HCT116 (cell line): ENCODE measurements around the gene MAPRE3. TPM values are rescaled to one million over a fixed set of nuclear protein-coding genes. Genes with fewer than 3 reads are reported as not detected.
A peak's percentile ranks its signal among the peaks of the same experiment; 100 is the strongest.

Experiments
- ATAC-seq: fragments of 200-7000 bp; cut with Tn5 transposase; 2 replicates; pipeline ENCODE4 v1.9.1; 2020; ENCODE audit warnings: mild to moderate bottlenecking, moderate library complexity
- BruUV-seq: library from RNA; stranded (reverse); fragments of 400-500 nt; replicated peaks from 2 replicates; lab custom pipeline; 2021; lab: Mats Ljungman, UMichigan
- CTCF ChIA-PET: fragments of 300-600 bp; sonication (Branson Sonifier 250); formaldehyde crosslinking; loops from one replicate; lab custom pipeline; 2021; ENCODE audit warnings: antibody characterized with exemption; lab: Charles Lee
- POLR2A ChIA-PET: fragments of 300-600, 350-600 bp; sonication (Branson Sonifier 250); formaldehyde crosslinking; loops from one replicate; lab custom pipeline; 2021; ENCODE audit warnings: antibody characterized with exemption; lab: Charles Lee
- RAD21 ChIA-PET, 2 experiments: fragments of 300-600 bp; sonication (Branson Sonifier 250); formaldehyde crosslinking; loops; one replicate each; lab custom pipeline; 2023; ENCODE audit warnings: low total read pairs in 2 of 2; ENCODE audit not compliant: uncharacterized antibody in 2 of 2, unreplicated experiment in 2 of 2, low non-redundant PET in 1 of 2; lab: Charles Lee
- DNase-seq: peaks from one replicate; pipeline ENCODE4 v3.0.0-alpha.2; 2010; ENCODE audit warnings: low read depth, low spot score
- H2AFZ ChIP-seq: fragments of 200-600 bp; shearing (Covaris generic), sonication (generic); 2 replicates; pipeline ENCODE4 v1.6.1; 2017; ENCODE audit warnings: low read depth, mixed run types, mixed read lengths, antibody characterized with exemption, low read length; ENCODE audit not compliant: poor library complexity, severe bottlenecking
- H3K27ac ChIP-seq: 2 replicates; pipeline ENCODE4 v1.5.1; 2012; ENCODE audit warnings: low read depth, low read length
- H3K27me3 ChIP-seq: fragments of 200-600 bp; sonication (generic); 2 replicates; pipeline ENCODE4 v1.6.1; 2016; ENCODE audit warnings: mixed run types, low read length, mixed read lengths; ENCODE audit not compliant: insufficient read depth
- H3K36me3 ChIP-seq, 2 experiments: fragments of 200-500 bp in 1 of 2; fragments of 200-600 bp in 1 of 2; sonication (Bioruptor generic) in 1 of 2; sonication (generic) in 1 of 2; 2 replicates each; pipeline versions ENCODE4 v1.5.1 to v1.6.1; 2014 to 2016; ENCODE audit warnings: low read length in 2 of 2, inconsistent platforms in 1 of 2, mixed read lengths in 1 of 2, mixed run types in 1 of 2; ENCODE audit not compliant: insufficient read depth in 2 of 2, control insufficient read depth in 1 of 2
- H3K4me1 ChIP-seq, 2 experiments: fragments of 200-600 bp in 1 of 2; sonication (generic) in 1 of 2; 2 replicates each; pipeline versions ENCODE4 v1.5.1 to v1.6.1; 2012 to 2017; ENCODE audit warnings: low read length in 2 of 2, inconsistent platforms in 1 of 2, mild to moderate bottlenecking in 1 of 2, mixed read lengths in 1 of 2, mixed run types in 1 of 2, moderate library complexity in 1 of 2; ENCODE audit not compliant: insufficient read depth in 2 of 2, control insufficient read depth in 1 of 2
- H3K4me2 ChIP-seq: fragments of 200-600 bp; sonication (generic); 2 replicates; pipeline ENCODE4 v1.6.1; 2017; ENCODE audit warnings: mixed run types, low read length, mixed read lengths
- H3K4me3 ChIP-seq, 2 experiments: fragments of 200-600 bp in 1 of 2; sonication (generic) in 1 of 2; replicated peaks in 1 of 2; 2 replicates each; pipeline ENCODE4 v1.5.1; 2011 to 2016; ENCODE audit warnings: low read length in 2 of 2, control low read depth in 1 of 2, low read depth in 1 of 2, mild to moderate bottlenecking in 1 of 2, mixed read lengths in 1 of 2, mixed run types in 1 of 2
- H3K79me2 ChIP-seq: fragments of 200-600 bp; sonication (generic); 2 replicates; pipeline ENCODE4 v1.6.1; 2017; ENCODE audit warnings: mild to moderate bottlenecking, mixed run types, low read length, moderate library complexity, mixed read lengths; ENCODE audit not compliant: insufficient read depth
- H3K9ac ChIP-seq: fragments of 200-600 bp; sonication (generic); 2 replicates; pipeline ENCODE4 v1.6.1; 2016; ENCODE audit warnings: low read length, mixed read lengths
- H3K9me2 ChIP-seq: fragments of 200-600 bp; sonication (generic), shearing (Covaris generic); 2 replicates; pipeline ENCODE4 v1.6.1; 2017; ENCODE audit warnings: mixed run types, mild to moderate bottlenecking, moderate library complexity; ENCODE audit not compliant: insufficient read depth
- H3K9me3 ChIP-seq, 2 experiments: fragments of 200-500 bp in 1 of 2; fragments of 200-600 bp in 1 of 2; sonication (Bioruptor generic) in 1 of 2; sonication (generic) in 1 of 2; 2 replicates each; pipeline ENCODE4 v1.6.1; 2014 to 2017; ENCODE audit warnings: low read length in 2 of 2, mixed read lengths in 2 of 2, inconsistent platforms in 1 of 2, low read depth in 1 of 2, mild to moderate bottlenecking in 1 of 2, mixed run types in 1 of 2, moderate library complexity in 1 of 2; ENCODE audit not compliant: control insufficient read depth in 1 of 2, insufficient read depth in 1 of 2
- H4K20me1 ChIP-seq: fragments of 200-600 bp; sonication (generic), shearing (Covaris generic); 2 replicates; pipeline ENCODE4 v1.6.1; 2017; ENCODE audit warnings: mixed run types, mild to moderate bottlenecking, moderate library complexity; ENCODE audit not compliant: insufficient read depth
- ATF3 ChIP-seq: IDR thresholded peaks from 2 replicates; pipeline ENCODE4 v1.6.1; 2012
- CBX3 ChIP-seq: IDR thresholded peaks from 2 replicates; pipeline ENCODE4 v1.6.1; 2012; ENCODE audit warnings: low read depth
- CEBPB ChIP-seq: IDR thresholded peaks from 2 replicates; pipeline ENCODE4 v1.6.1; 2012; ENCODE audit warnings: low read depth
- CTCF ChIP-seq, 3 experiments: fragments of 200-600 bp in 1 of 3; sonication (generic) in 1 of 3; IDR thresholded peaks in 2 of 3; conservative IDR thresholded peaks in 1 of 3; 2 replicates each; pipeline ENCODE4 v1.5.1; 2012 to 2017; ENCODE audit warnings: low read depth in 2 of 3, low read length in 2 of 3, antibody characterized with exemption in 1 of 3, borderline replicate concordance in 1 of 3, control low read depth in 1 of 3, mild to moderate bottlenecking in 1 of 3, mixed read lengths in 1 of 3, mixed run types in 1 of 3, moderate library complexity in 1 of 3; ENCODE audit not compliant: insufficient read depth in 1 of 3
- EGR1 ChIP-seq: IDR thresholded peaks from 2 replicates; pipeline ENCODE4 v1.6.1; 2012; ENCODE audit warnings: low read depth
- FOSL1 ChIP-seq: IDR thresholded peaks from 2 replicates; pipeline ENCODE4 v1.6.1; 2012; ENCODE audit warnings: low read depth
- POLR2AphosphoS5 ChIP-seq: IDR thresholded peaks from 2 replicates; pipeline ENCODE4 v1.6.1; 2011; ENCODE audit warnings: mild to moderate bottlenecking, low read depth, low read length, moderate library complexity
- SIN3A ChIP-seq: IDR thresholded peaks from 2 replicates; pipeline ENCODE4 v1.6.1; 2012; ENCODE audit warnings: low read depth
- ZBTB33 ChIP-seq: IDR thresholded peaks from 2 replicates; pipeline ENCODE4 v1.6.1; 2011; ENCODE audit warnings: mild to moderate bottlenecking, low read length, moderate library complexity; ENCODE audit not compliant: insufficient replicate concordance; ENCODE audit errors: extremely low read depth
- ZNF274 ChIP-seq: fragments of 200-500 bp; sonication (Bioruptor generic); IDR thresholded peaks from 2 replicates; pipeline ENCODE4 v1.6.1; 2014; ENCODE audit warnings: mild to moderate bottlenecking, low read depth, low read length, inconsistent platforms
- intact Hi-C: fragments of 100-400 bp; cut with micrococcal nuclease; formaldehyde crosslinking; loops from 2 replicates; pipeline ENCODE4 v1.10.0; 2022
- total RNA-seq: library from RNA; stranded (reverse); gene quantifications from one replicate; pipeline ENCODE4 v1.2.1, GENCODE V29; 2021; ENCODE audit not compliant: unreplicated experiment

Gene MAPRE3
- total RNA-seq, 1 experiment from 2014 or later, result 12.1 TPM

- no TSS peak for BruUV-seq
- Histone ChIP-seq H3K9me2 (no peaks in the 10 kb centered on the region), H3K4me3 (no peak overlapping the region), H4K20me1 (no peaks in the 10 kb centered on the region), H2AFZ (no peak overlapping the region), H3K4me2 (peak overlapping the region; percentile 65; the same call in 1 of the 2 replicates), H3K79me2 (no peaks in the 10 kb centered on the region; the same call in 1 of the 2 replicates), H3K9me3 (no peaks in the 10 kb centered on the region), H3K27me3 (no peaks in the 10 kb centered on the region), H3K9ac (no peak overlapping the region), H3K4me1 (peaks cover 22 to 39% of the 10 kb centered on the region in 2 experiments), H3K36me3 (no peaks in the 10 kb centered on the region), H3K27ac (no peak overlapping the region)
- RAD21 ChIA-PET, result interaction anchor here (0.8 to 0.9 kb wide), 2 partner anchors 47 to 163 kb away, joined by 3 read pairs; no protein-coding TSS in a partner anchor
- intact Hi-C loops, result no loop called here
- POLR2A ChIA-PET, result interaction anchor here (1.5 kb wide), 1 partner anchor 54 kb away, joined by 3 read pairs; no protein-coding TSS in a partner anchor
- ATAC-seq, result no peak
- no peak for DNase-seq
- TF ChIP-seq EGR1, result no peak
- no peak for TF ChIP-seq SIN3A
- no peak for TF ChIP-seq CBX3
- TF ChIP-seq ATF3, result no peak
- no peak for TF ChIP-seq CEBPB
- no peak for TF ChIP-seq FOSL1
- no peak for TF ChIP-seq POLR2AphosphoS5
- CTCF ChIA-PET, result interaction anchor here (2.6 to 3.0 kb wide), 2 partner anchors 47 to 49 kb away, joined by 7 to 24 read pairs; no protein-coding TSS in a partner anchor
Observed at GRCh38 chr2:27009083-27009482, 38.6 kb downstream of the MAPRE3 start.

- no peaks in the 10 kb centered on the region for H4K20me1 ChIP-seq
- peak overlapping the region; percentile 65 for H3K4me2 ChIP-seq
- no peaks in the 10 kb centered on the region for H3K27me3 ChIP-seq
- DNase-seq (no peak), ATAC-seq (no peak)
- ChIA-PET RAD21 (interaction anchor here (0.8 to 0.9 kb wide), 2 partner anchors 48 to 163 kb away, joined by 3 read pairs; no protein-coding TSS in a partner anchor), CTCF (interaction anchor here (0.7 to 3.0 kb wide), 3 partner anchors 47 to 682 kb away, joined by 3 to 24 read pairs (median 7); no protein-coding TSS in a partner anchor), POLR2A (interaction anchor here (1.5 kb wide), 1 partner anchor 55 kb away, joined by 3 read pairs; no protein-coding TSS in a partner anchor)
- peak overlapping the region in 1 of 2 experiments; percentile 37; a peak in 1 of 4 replicates for H3K4me3 ChIP-seq
- no peaks in the 10 kb centered on the region for H3K36me3 ChIP-seq
- intact Hi-C loops, result no loop called here
- H3K79me2 ChIP-seq, result no peaks in the 10 kb centered on the region; the same call in 1 of the 2 replicates
- H2AFZ ChIP-seq, result no peak overlapping the region
- BruUV-seq, result no TSS peak
- H3K4me1 ChIP-seq, result peaks cover 22 to 35% of the 10 kb centered on the region in 2 experiments
- no peaks in the 10 kb centered on the region for H3K9me2 ChIP-seq
- H3K9ac ChIP-seq, result no peak overlapping the region
- no peaks in the 10 kb centered on the region for H3K9me3 ChIP-seq
- TF ChIP-seq POLR2AphosphoS5 (no peak), ZBTB33 (no peak), CTCF (IDR thresholded peaks at IDR 0.05 in 2 of 3, conservative IDR thresholded peaks at IDR 0.05 in 1 of 3; ENCODE audit: borderline replicate concordance in 1 of 3, insufficient read depth in 1 of 3, low read depth in 2 of 3, low read length in 2 of 3) (no peak), ZNF274 (no peak)
- TF ChIP-seq, all 23 proteins: peak for 0
- peak overlapping the region; percentile 54 for H3K27ac ChIP-seq
Observed at GRCh38 chr2:27009716-27010115, 39.3 kb downstream of the MAPRE3 start.
